Psoas muscle (tissue), 8 donors: Measurements from ENCODE around the gene ZNF775. TPM values are rescaled to one million over a fixed set of nuclear protein-coding genes. Genes with fewer than 3 reads are reported as not detected.

Experiments
- ATAC-seq, 4 donors: fragments of 200-7000 bp; cut with Tn5 transposase; one replicate each; pipeline ENCODE4 v1.9.1; 2020; ENCODE audit warnings: moderate library complexity in 3 of 4, mild to moderate bottlenecking in 2 of 4
- DNase-seq, 2 donors: peaks; one replicate each; pipeline ENCODE4 v3.0.0-alpha.2; 2020
- H3K27ac ChIP-seq: fragments of 200-600 bp; one replicate; pipeline ENCODE4 v1.8.0; 2022
- H3K27me3 ChIP-seq, 3 donors: fragments of 200-600 bp in 1 of 3; one replicate each; pipeline versions ENCODE4 v1.6.1 to v1.8.0; 2013 to 2022; ENCODE audit warnings: low read length in 2 of 3, mild to moderate bottlenecking in 2 of 3, moderate library complexity in 1 of 3; ENCODE audit not compliant: insufficient read depth in 3 of 3
- H3K36me3 ChIP-seq, 2 donors: fragments of 200-600 bp in 1 of 2; one replicate each; pipeline versions ENCODE4 v1.6.1 to v1.8.0; 2013 to 2022; ENCODE audit warnings: low read depth in 1 of 2, mild to moderate bottlenecking in 1 of 2, moderate library complexity in 1 of 2; ENCODE audit not compliant: insufficient read depth in 1 of 2
- H3K4me1 ChIP-seq: fragments of 200-600 bp; one replicate; pipeline ENCODE4 v1.8.0; 2022
- H3K4me3 ChIP-seq: fragments of 200-600 bp; one replicate; pipeline ENCODE4 v1.8.0; 2022; ENCODE audit warnings: mild to moderate bottlenecking
- H3K9me3 ChIP-seq: fragments of 200-600 bp; one replicate; pipeline ENCODE4 v1.8.0; 2022
- WGBS, 3 donors: extraction: QIAGEN DNeasy Blood & Tissue Kit; methylation state at CpG; one replicate each; pipeline versions ENCODE4 v1.1.6 to v1.1.7; 2013; 5-methylcytosine and 5-hydroxymethylcytosine counted together
- intact Hi-C, 2 donors: fragments of 100-400 bp; cut with DNase I; formaldehyde crosslinking; loops; one replicate each; pipeline versions ENCODE4 v1.11.0 to v1.14.2; 2022
- polyA plus RNA-seq, 3 donors: library from polyadenylated mRNA; stranded (reverse); fragments of 200-250 nt; gene quantifications; one replicate each; pipeline ENCODE4 v1.2.3, GENCODE V29; 2013
- total RNA-seq, 4 donors: library from RNA; stranded (reverse); fragmentation: NEBNext Ultra II Directional in 2 of 4; extraction: Animal tissue kit (Norgen Biotek cat#: 25700) in 2 of 4; gene quantifications; one replicate each; pipeline versions ENCODE4 v1.2.1 to v1.2.4, GENCODE V29; 2021 to 2023
- TF ChIP-seq, protein P1 (sequence below): fragments of 200-600 bp; IDR thresholded peaks from one replicate; pipeline ENCODE4 v1.8.0; 2022; ENCODE audit warnings: antibody characterized with exemption
- donor health status: healthy with polysubstance abuse.
- donor health status: DM: no; HTN: no; CAD: no; lungs with moderate emphysema.
- donor health status: Bipolar disorder and iron deficiency.
- donor health status: healthy.
- donor health status: DM: yes; HTN: yes; CAD: no.
- donor health status: DM: no; HTN: no; CAD: no.
- donor health status: DM: no; HTN: no; CAD: no.
- donor health status: DM: yes; HTN: yes; CAD: no.

Gene ZNF775
- total and polyA plus RNA-seq, 7 donors = 1.6 to 3.8 (median 2.8) TPM

DNA sequence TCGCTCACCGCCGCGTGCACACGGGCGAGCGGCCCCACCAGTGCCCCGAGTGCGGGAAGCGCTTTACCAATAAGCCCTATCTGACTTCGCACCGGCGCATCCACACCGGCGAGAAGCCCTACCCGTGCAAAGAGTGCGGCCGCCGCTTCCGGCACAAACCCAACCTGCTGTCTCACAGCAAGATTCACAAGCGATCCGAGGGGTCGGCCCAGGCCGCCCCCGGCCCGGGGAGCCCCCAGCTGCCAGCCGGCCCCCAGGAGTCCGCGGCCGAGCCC is 7.2 kb upstream of the ZNF775 start:
- Histone ChIP-seq H3K27ac (no peak overlapping the region), H3K4me1 (peaks cover 58% of the 10 kb centered on the region), H3K4me3 (no peak overlapping the region), H3K9me3 (no peaks in the 10 kb centered on the region), H3K27me3 (no peaks in the 10 kb centered on the region), H3K36me3 (peaks cover 0 to 51% of the 10 kb centered on the region in 2 donors)
- intact Hi-C loops = no loop called here
- ATAC-seq = no peak
- TF ChIP-seq, protein P1, sequence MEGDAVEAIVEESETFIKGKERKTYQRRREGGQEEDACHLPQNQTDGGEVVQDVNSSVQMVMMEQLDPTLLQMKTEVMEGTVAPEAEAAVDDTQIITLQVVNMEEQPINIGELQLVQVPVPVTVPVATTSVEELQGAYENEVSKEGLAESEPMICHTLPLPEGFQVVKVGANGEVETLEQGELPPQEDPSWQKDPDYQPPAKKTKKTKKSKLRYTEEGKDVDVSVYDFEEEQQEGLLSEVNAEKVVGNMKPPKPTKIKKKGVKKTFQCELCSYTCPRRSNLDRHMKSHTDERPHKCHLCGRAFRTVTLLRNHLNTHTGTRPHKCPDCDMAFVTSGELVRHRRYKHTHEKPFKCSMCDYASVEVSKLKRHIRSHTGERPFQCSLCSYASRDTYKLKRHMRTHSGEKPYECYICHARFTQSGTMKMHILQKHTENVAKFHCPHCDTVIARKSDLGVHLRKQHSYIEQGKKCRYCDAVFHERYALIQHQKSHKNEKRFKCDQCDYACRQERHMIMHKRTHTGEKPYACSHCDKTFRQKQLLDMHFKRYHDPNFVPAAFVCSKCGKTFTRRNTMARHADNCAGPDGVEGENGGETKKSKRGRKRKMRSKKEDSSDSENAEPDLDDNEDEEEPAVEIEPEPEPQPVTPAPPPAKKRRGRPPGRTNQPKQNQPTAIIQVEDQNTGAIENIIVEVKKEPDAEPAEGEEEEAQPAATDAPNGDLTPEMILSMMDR = no peak
- 90 to 94% (median 92%) methylated on average over 29 to 30 of the region's 30 CpGs for WGBS, 3 donors
- DNase-seq = no peak

DNA sequence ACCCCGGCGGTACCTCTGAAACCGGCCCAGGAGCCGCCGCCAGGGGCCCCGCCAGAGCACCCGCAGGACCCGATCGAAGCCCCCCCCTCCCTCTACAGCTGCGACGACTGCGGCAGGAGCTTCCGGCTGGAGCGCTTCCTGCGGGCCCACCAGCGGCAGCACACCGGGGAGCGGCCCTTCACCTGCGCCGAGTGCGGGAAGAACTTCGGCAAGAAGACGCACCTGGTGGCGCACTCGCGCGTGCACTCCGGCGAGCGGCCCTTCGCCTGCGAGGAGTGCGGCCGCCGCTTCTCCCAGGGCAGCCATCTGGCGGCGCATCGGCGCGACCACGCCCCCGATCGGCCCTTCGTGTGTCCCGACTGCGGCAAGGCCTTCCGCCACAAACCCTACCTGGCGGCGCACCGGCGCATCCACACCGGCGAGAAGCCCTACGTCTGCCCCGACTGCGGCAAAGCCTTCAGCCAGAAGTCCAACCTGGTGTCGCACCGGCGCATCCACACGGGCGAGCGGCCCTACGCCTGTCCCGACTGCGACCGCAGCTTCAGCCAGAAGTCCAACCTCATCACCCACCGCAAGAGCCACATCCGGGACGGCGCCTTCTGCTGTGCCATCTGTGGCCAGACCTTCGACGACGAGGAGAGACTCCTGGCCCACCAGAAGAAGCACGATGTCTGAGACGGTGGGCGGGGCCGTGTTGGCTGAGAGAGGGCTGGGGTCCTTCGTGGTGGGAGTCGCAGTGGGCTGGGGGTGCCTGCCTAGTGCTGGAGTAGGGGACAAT is 6.7 kb upstream of the ZNF775 start:
- Histone ChIP-seq H3K9me3 (no peaks in the 10 kb centered on the region), H3K27me3 (no peaks in the 10 kb centered on the region), H3K4me3 (no peak overlapping the region), H3K4me1 (peaks cover 53% of the 10 kb centered on the region), H3K36me3 (peaks cover 0 to 51% of the 10 kb centered on the region in 2 donors), H3K27ac (peak overlapping the region; percentile 60)
- WGBS, 3 donors = 84 to 88% (median 85%) methylated on average over 72 to 79 of the region's 79 CpGs
- no peak for DNase-seq
- TF ChIP-seq, protein P1 = no peak
- no peak for ATAC-seq
- intact Hi-C loops = no loop called here

DNA sequence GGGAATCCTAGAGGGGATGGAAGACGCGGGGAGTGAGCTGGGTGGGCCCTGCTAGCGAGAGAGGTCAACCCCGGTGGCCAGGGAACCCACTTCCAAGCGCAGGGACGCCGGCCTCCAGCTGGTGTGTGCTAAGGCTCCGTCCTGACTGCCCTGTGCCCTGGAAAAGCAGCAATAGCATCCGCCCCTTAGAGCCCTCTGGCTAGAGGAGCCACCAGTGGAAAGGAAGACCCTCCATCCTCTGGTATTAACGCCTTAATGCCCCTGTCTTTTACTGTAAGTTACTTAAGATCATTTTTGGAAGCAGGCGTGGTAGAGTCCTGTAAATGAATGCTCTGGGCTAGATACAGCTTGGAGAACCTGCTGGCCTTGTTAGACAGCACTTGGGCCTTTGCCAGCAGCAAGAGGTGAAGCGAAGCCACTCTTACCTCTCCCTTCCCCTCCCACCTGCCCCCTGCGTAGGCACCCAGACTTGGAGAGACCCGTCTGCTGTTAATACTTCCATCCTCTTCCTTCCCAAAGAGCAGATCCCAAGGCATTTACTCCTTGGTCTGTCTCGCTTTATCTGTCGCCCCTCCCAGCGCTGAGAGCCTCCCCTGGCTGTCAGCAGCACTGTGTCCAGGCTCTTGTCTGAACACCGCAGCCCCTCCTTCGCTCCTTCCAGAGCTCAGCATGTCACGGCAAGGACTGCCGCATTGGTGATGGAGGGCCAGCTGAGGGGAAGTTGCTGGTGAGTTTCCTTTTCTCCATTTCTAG is 5.9 kb upstream of the ZNF775 start:
- intact Hi-C loops = no loop called here
- no peaks in the 10 kb centered on the region for H3K9me3 ChIP-seq
- WGBS, 3 donors = 81 to 84% (median 84%) methylated on average over 20 to 21 of the region's 21 CpGs
- TF ChIP-seq, protein P1 = no peak
- peaks cover 55% of the 10 kb centered on the region for H3K4me1 ChIP-seq
- H3K4me3 ChIP-seq = no peak overlapping the region
- no peaks in the 10 kb centered on the region for H3K27me3 ChIP-seq
- peaks cover 0 to 51% of the 10 kb centered on the region in 2 donors for H3K36me3 ChIP-seq
- peak overlapping the region; percentile 60 for H3K27ac ChIP-seq
- no peak for ATAC-seq
- peak in 1 of 2 donors; percentile 51 for DNase-seq

DNA sequence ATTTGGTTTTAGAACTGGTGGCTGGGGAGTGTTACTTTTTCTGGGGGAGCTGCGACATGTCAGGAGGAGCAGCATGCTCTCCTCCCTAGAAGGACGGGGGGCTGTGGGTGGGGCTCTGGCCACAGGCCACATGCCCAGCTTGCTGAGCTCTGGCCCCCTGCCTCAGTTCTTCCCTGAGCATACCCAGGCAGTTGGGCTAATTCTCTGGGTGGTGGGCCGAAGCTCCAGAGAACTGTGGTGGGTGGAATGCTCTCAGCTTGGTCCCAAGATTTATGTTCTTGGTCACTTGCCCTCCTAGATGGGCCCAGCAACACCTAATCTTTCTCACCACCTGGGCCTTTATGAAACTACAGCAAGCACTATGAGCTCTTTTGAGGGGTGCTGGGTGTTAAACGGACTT is 5.1 kb upstream of the ZNF775 start:
- TF ChIP-seq, protein P1 = no peak
- DNase-seq (no peak), ATAC-seq (no peak)
- Histone ChIP-seq H3K27ac (peak overlapping the region; percentile 60), H3K9me3 (no peaks in the 10 kb centered on the region), H3K4me3 (no peak overlapping the region), H3K4me1 (peaks cover 56% of the 10 kb centered on the region), H3K36me3 (peaks cover 0 to 51% of the 10 kb centered on the region in 2 donors), H3K27me3 (no peaks in the 10 kb centered on the region)
- 71 to 92% (median 72%) methylated on average over 4 of the region's 4 CpGs for WGBS, 3 donors
- intact Hi-C loops = no loop called here
